Stimulated activated memory B cell treated with anti-CD40 and anti-IgM and Interleukin-4, amounts not matched to agents 10 μg/mL and 1 μg/mL and 100 μg/mL, for 72 hours (primary cell): ENCODE data around the gene ZNF277.

ENCODE experiments used
- ATAC-seq: fragments of 150-1000 bp; cut with Tn5 transposase; 2 replicates; pipeline ENCODE4 v1.10.0; 2021
- H3K27ac Mint-ChIP-seq: one replicate; pipeline ENCODE4 v1.8.0; 2022; ENCODE audit warnings: mild to moderate bottlenecking, mixed read lengths
- H3K27me3 Mint-ChIP-seq: one replicate; pipeline ENCODE4 v1.8.0; 2022; ENCODE audit warnings: mixed read lengths
- H3K36me3 Mint-ChIP-seq: one replicate; pipeline ENCODE4 v1.8.0; 2022; ENCODE audit warnings: mixed read lengths
- H3K4me1 Mint-ChIP-seq: one replicate; pipeline ENCODE4 v1.8.0; 2022; ENCODE audit warnings: mixed read lengths
- H3K4me3 Mint-ChIP-seq: one replicate; pipeline ENCODE4 v1.8.0; 2022; ENCODE audit warnings: mild to moderate bottlenecking, moderate library complexity, mixed read lengths
- H3K9me3 Mint-ChIP-seq: one replicate; pipeline ENCODE4 v1.8.0; 2022; ENCODE audit warnings: mixed read lengths

The ZNF277 gene

DNA sequence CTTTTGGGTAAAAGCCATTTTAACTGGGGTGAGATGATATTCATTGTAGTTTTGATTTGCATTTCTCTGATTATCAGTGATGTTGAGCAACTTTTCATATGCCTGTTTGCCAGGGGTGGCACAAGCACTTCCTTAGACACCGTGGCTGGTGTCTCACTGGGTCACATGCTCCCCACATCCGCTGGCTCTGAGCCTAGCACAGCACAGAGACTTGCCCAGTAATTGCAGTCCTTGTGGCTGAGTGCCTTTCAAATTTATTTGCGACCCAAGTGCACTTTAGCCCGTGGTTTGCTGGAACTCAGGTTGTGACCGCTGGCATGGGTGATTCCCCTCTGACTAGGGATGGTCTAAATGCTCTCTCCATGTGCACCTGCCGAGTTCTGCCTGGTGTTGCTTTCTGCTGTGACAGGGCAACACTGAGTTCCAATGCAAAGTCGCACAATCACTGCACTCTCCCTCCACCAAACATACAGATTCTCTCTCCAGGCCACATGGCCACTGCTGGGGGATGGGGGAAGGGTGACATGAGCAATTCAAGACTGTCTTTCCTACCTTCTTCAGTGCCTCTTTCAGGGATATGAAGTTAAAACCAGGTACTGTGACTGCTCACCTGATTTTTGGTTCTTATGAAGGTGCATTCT is 66.5 kb downstream of the ZNF277 start:
- Mint-ChIP-seq H3K27me3 (no peaks in the 10 kb centered on the region), H3K4me3 (no peak overlapping the region), H3K27ac (no peak overlapping the region), H3K4me1 (peaks cover 21% of the 10 kb centered on the region), H3K36me3 (peaks cover 14% of the 10 kb centered on the region), H3K9me3 (peaks cover 5% of the 10 kb centered on the region)
- ATAC-seq, result no peak

DNA sequence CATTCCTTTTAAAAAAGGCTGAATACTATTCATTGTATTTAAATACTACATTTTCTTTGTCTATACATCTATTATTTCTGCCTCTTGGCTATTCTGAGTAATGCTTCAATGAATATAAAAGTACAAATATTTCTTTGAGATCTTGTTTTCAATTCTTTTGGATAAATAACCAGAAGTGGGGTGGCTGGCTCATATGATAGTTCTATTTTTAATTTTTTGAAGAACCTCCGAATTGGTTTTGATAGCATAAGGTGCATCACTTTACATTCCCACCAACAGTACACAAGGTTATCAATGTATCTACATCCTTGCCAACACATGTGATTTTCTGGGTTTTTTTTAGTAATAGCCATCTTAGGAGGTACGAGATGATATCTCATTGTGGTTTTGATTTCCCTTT is 72.5 kb downstream of the ZNF277 start:
- H3K27ac Mint-ChIP-seq, result no peak overlapping the region
- peaks cover 25% of the 10 kb centered on the region for H3K4me1 Mint-ChIP-seq
- H3K9me3 Mint-ChIP-seq, result peaks cover 2% of the 10 kb centered on the region
- no peak for ATAC-seq
- H3K4me3 Mint-ChIP-seq, result no peak overlapping the region
- H3K27me3 Mint-ChIP-seq, result no peaks in the 10 kb centered on the region
- H3K36me3 Mint-ChIP-seq, result no peaks in the 10 kb centered on the region

DNA sequence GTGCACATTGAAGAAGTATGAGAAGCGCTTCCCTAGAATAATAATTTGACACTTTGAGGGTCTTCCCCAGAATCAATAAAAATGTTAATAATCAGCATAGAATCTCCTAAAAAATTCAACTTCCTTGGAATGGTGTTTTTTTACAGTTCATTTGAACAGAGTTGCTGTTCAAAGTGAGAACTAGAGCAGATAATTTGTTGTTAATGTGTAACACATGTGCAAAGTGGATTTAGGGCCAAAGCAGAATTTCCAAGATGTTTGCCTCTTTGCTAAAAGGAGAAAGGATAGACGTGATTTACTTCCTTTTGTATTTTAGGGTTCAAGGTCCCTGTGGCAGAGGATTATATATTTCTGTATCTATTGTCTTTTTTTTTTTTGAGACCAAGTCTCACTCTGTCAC is 73.8 kb downstream of the ZNF277 start:
- Mint-ChIP-seq H3K4me3 (no peak overlapping the region), H3K4me1 (peaks cover 25% of the 10 kb centered on the region), H3K9me3 (peaks cover 2% of the 10 kb centered on the region), H3K27ac (no peak overlapping the region), H3K36me3 (no peaks in the 10 kb centered on the region), H3K27me3 (no peaks in the 10 kb centered on the region)
- no peak for ATAC-seq

DNA sequence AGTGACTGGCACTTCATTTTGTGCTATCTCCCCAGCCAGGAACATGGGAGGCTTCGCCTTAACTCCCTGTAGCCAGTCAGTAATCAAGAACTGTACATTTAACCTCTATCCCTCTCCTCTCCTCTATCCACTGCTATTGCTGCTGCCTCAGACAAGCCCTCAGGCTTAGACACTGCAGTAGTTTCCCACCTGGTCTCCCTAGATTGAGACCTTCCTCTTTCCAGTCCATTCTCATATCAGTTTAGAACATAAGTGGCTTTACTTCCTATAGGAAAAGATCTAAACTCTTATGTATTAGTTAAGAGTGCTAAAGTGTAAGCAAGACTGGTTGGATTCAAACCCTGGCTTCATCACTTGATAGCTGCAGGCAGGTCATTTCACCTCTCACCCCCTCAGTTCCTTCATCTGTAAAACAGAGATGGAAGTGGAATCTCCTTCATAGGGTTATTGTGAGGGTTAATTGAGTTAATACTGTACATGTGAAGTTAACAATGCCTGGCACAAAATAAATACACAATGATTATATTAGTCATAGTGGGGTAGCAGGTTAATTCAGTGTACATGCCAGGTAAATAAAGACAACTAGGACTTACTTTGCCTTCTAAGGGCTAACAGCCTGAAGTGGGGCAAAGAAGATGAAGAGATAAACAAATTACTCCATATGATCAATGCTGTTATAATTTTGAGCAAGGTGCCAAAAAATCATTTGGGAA is 76.1 kb downstream of the ZNF277 start:
- H3K4me3 Mint-ChIP-seq, result no peak overlapping the region
- H3K9me3 Mint-ChIP-seq, result peaks cover 2% of the 10 kb centered on the region
- no peaks in the 10 kb centered on the region for H3K27me3 Mint-ChIP-seq
- H3K4me1 Mint-ChIP-seq, result peaks cover 37% of the 10 kb centered on the region
- peaks cover 6% of the 10 kb centered on the region for H3K36me3 Mint-ChIP-seq
- H3K27ac Mint-ChIP-seq, result no peak overlapping the region
- ATAC-seq, result no peak

DNA sequence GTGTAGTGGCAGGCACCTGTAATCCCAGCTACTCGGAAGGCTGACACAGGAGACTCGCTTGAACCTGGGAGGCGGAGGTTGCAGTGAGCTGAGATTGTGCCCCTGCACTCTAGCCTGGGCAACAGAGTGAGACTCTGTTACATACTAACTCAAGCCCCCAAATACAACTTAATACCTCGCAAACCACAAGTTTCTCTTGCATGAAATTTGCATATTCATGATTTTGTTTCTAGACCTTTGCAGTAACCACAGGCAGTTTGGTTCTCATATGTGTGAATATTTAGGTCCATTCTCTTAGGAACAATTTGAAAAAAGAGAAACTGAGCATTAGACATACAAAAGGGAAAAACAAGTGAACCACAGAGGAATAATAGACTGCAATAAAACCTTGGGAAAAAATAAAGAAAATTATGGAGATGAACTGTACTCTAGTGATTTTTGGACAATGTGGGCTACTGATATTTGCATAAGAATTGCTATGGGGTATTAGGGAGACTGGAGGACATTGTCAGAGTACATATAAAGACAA is 77.0 kb downstream of the ZNF277 start:
- Mint-ChIP-seq H3K9me3 (peaks cover 2% of the 10 kb centered on the region), H3K27ac (no peak overlapping the region)

DNA sequence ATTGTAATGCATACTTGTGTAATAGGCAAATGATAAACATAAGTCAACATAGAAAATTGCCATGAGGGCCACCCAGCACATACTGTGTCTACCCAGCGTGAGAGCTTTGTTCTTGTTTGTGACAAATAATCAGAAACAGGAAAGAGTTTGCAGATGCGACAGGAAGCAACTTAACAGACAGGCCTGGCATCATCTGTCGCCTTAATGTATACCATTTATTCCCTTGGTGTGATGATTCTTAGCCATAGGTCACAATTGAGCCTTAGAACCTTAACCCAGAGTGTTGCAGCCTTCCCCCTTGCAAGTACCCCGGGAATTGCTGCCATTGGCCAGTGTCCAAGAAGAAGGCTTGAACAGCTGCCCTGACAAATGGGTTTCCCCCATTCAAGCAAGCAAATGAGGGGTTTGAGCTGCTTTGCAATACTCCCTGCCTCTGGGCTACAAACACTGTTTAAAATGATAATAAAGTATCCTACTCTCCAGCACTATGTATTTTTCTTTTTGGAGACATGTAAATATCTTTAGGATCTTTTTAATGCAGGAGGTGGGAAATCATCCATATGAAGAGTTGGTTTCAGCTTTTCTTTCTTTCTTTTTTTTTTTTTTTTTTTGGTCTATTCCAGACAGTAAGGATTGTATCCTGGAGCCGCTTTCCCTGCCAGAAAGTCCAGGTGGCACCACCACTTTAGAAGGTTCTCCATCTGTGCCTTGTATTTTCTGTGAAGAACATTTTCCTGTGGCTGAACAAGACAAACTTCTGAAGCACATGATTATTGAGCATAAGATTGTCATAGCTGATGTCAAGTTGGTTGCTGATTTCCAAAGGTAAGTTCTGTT is 80.0 kb downstream of the ZNF277 start:
- Mint-ChIP-seq H3K4me1 (peaks cover 31% of the 10 kb centered on the region), H3K4me3 (no peak overlapping the region), H3K27me3 (no peaks in the 10 kb centered on the region), H3K9me3 (no peaks in the 10 kb centered on the region), H3K27ac (no peak overlapping the region), H3K36me3 (peaks cover 20% of the 10 kb centered on the region)
- no peak for ATAC-seq

More for the DNA sequence above, 77.0 kb downstream of the ZNF277 start:
- no peak for ATAC-seq
- H3K4me1 Mint-ChIP-seq, result peaks cover 31% of the 10 kb centered on the region
- no peak overlapping the region for H3K4me3 Mint-ChIP-seq
- H3K36me3 Mint-ChIP-seq, result peaks cover 11% of the 10 kb centered on the region
- no peaks in the 10 kb centered on the region for H3K27me3 Mint-ChIP-seq

DNA sequence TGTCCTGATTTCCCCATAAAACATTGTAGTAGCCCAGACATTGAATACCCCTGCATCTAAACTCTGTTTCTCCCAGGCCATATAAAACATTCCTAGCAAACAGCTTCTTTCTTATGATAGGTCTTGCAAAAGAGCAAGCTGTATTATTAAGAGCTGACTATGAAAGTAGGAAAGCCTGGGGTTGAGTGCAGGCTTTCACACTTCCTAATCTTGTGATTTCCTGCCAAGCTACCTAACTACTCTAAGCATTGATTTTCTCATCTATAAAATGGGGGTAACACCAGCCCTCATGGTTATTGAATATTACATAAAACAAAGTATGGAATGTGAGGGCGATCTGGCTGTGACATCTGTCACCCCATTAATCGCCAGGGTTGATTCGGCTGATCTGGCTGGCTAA is 81.8 kb downstream of the ZNF277 start:
- Mint-ChIP-seq H3K4me3 (no peak overlapping the region), H3K9me3 (no peaks in the 10 kb centered on the region), H3K27ac (no peak overlapping the region), H3K36me3 (peaks cover 35% of the 10 kb centered on the region), H3K27me3 (no peaks in the 10 kb centered on the region), H3K4me1 (peaks cover 18% of the 10 kb centered on the region)
- no peak for ATAC-seq

DNA sequence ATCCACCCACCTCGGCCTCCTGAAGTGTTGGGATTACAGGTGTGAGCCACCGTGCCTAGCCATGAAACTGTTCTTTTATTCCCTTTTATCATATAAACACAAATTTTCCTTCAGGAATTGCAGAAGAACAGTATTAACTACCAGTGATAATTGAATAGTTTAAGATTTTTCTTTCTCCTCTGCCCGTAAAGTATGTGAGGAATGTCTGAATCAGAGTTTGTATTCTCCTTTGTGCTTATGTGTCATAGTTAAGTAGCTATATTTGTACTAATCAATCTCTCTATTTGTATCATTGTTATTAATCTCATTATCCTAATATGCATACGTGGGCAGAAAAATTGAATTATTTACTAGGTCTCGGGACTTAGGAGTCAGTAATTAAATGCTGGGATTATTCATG is 83.6 kb downstream of the ZNF277 start:
- peaks cover 12% of the 10 kb centered on the region for H3K4me1 Mint-ChIP-seq
- no peaks in the 10 kb centered on the region for H3K9me3 Mint-ChIP-seq
- H3K27ac Mint-ChIP-seq, result no peak overlapping the region
- no peak overlapping the region for H3K4me3 Mint-ChIP-seq
- no peaks in the 10 kb centered on the region for H3K27me3 Mint-ChIP-seq
- ATAC-seq, result no peak
- H3K36me3 Mint-ChIP-seq, result peaks cover 42% of the 10 kb centered on the region

DNA sequence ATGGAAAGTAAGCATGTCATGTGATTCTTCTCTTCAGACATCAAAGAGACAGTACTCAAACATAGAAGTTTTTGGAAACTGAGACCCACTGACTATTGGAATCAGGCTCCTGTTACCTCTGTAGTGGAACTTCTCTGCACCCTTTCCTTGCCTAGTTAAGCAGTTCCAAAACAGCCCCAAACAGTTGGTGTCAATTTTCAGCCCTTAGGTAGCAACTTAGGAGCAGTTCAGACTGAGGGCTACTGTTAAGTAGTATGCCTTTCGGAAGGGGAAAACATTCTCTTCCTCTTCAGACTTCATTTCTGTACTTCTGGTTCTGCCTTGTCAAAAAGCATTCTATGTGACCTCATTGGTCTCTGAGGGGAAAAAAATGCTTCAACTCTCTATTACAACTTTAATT is 85.7 kb downstream of the ZNF277 start:
- no peak for ATAC-seq
- Mint-ChIP-seq H3K27ac (no peak overlapping the region), H3K36me3 (peaks cover 39% of the 10 kb centered on the region), H3K4me1 (no peaks in the 10 kb centered on the region), H3K4me3 (no peak overlapping the region), H3K9me3 (no peaks in the 10 kb centered on the region), H3K27me3 (no peaks in the 10 kb centered on the region)

DNA sequence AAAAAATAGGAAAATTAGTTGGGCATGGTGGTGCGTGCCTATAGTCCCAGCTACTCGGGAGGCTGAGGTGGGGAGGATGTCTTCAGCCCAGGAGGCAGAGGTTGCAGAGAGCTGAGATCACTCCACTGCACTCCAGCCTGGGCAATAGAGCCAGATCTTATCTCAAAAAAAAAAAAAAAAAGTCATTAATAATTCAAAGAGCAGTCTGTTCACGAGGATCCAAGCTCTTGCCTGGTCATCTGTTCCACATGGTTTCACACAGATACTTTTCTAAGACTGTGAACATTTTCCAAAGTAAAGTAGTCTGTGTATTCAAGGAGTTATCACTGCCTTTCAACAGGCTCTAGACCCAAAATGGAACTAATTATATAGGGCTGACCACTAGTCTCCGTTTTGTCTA is 86.9 kb downstream of the ZNF277 start:
- no peak for ATAC-seq
- Mint-ChIP-seq H3K27ac (no peak overlapping the region), H3K9me3 (no peaks in the 10 kb centered on the region), H3K36me3 (peaks cover 46% of the 10 kb centered on the region), H3K4me3 (no peak overlapping the region), H3K4me1 (no peaks in the 10 kb centered on the region), H3K27me3 (no peaks in the 10 kb centered on the region)

DNA sequence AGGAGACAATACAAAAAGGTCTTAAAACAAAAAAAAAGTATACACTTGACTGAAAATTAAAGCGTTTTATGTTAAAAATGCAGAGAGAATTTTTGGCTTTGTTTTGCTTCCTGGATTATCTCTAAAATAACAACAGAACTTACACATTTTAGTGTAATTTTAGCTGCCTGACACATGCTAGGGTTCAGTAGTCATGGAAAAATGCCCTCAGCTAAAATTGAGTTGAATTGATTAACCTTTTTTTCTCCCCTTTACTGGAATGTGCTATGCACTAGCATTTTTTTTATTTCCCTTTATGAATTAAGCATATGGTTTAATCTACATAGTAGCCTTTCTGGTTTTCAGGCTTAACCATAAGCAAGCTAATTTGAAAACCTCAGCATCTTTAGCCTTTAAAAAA is 89.9 kb downstream of the ZNF277 start:
- no peak overlapping the region for H3K27ac Mint-ChIP-seq
- H3K36me3 Mint-ChIP-seq, result peaks cover 59% of the 10 kb centered on the region
- ATAC-seq, result no peak
- H3K4me1 Mint-ChIP-seq, result peaks cover under 1% of the 10 kb centered on the region
- no peaks in the 10 kb centered on the region for H3K27me3 Mint-ChIP-seq
- H3K9me3 Mint-ChIP-seq, result no peaks in the 10 kb centered on the region
- H3K4me3 Mint-ChIP-seq, result no peak overlapping the region

DNA sequence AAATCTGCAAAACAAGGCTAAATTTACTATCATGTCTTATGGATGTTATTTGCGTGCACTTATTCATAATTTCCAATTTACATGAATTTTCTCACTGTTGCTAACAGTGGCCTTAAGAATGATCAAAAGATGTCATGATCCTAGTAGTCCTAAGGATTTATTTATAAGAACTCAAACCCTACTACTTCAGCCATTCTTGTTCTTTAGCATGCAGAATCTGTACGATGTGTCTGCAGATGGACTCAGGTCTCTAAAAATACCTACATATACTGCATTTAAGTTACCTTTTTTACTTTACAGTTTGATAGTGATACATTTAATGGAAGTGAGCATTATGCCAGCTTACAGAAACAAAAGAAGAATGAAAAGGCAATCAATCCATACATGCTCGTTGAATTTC is 91.2 kb downstream of the ZNF277 start:
- Mint-ChIP-seq H3K4me1 (peaks cover 13% of the 10 kb centered on the region), H3K27ac (no peak overlapping the region), H3K9me3 (no peaks in the 10 kb centered on the region), H3K36me3 (peaks cover 62% of the 10 kb centered on the region), H3K27me3 (no peaks in the 10 kb centered on the region), H3K4me3 (no peak overlapping the region)
- ATAC-seq, result no peak

DNA sequence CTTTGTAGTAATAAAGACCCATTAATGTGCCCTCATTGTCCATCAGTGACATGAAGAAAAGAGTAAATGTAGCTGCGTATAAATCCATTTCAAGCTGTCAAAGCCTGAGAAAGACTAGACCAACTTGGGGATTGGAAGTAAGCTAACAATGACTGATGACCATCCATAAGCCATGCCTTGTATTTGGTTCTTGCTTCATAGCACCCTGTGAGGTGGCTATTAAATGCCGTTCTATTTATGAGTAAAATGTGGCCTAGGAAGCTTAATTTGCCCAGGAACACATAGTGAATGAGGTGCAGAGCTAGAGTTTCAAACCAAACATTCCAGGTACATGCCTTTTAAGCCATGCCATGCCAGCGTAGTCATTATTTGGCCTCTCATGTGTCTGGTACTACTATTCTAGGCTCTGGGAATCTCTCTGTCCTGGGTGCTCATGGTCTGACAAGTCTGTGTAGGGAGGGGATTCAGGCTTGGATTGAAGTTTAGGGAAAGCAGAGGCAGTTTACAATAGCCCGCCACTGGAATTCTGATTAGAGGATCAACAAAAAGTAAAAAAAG is 92.1 kb downstream of the ZNF277 start:
- Mint-ChIP-seq H3K36me3 (peaks cover 58% of the 10 kb centered on the region), H3K4me1 (peaks cover 14% of the 10 kb centered on the region), H3K27ac (no peak overlapping the region), H3K4me3 (no peak overlapping the region), H3K9me3 (no peaks in the 10 kb centered on the region), H3K27me3 (no peaks in the 10 kb centered on the region)
- no peak for ATAC-seq

DNA sequence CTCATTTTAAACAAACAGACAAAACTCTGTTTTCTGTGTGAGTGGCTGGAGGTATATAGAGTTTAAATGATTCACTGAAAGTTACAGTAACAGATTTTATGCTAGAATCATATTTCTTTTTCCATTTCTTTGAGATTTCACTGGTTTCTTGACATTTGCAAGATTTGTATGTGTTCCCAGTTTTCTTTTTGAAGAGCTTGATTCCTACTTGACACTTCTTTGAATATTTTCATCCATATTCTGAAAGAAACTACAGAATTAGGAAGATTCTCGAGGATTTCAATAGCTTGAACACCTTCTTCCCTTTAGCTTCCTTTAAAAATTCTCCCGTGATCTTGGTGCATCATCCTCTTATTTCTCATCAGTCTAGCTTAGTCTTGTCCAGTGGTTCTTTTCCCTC is 93.6 kb downstream of the ZNF277 start:
- Mint-ChIP-seq H3K36me3 (peaks cover 57% of the 10 kb centered on the region), H3K27ac (no peak overlapping the region), H3K9me3 (no peaks in the 10 kb centered on the region), H3K27me3 (no peaks in the 10 kb centered on the region), H3K4me1 (peaks cover 14% of the 10 kb centered on the region), H3K4me3 (no peak overlapping the region)
- ATAC-seq, result no peak

DNA sequence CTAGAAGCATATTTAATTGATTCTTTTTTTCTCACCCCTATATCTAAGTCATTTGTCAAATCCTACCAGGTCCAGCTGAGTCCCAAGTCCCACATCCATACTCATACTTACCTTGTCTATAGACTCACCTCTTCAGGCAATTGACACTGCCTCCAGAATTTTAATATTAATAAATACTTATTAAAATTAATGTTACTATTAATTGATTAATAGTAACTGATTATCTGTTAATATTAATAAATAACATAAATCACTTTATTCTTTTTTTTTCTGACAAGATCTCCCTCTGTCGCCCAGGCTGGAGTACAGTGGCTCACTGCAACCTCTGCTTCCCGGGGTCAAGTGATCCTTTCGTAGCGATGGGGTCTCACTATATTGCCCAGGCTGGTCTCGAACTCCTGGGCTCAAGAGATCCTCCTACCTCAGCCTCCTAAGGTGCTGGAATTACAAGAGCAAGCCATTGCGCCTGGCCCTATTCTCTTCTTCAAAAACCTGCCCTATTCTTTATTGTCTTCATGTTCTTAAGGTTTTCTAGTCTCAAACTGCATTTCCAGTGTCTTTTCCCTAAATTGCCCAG is 94.4 kb downstream of the ZNF277 start:
- no peak for ATAC-seq
- Mint-ChIP-seq H3K36me3 (peaks cover 62% of the 10 kb centered on the region), H3K27me3 (no peaks in the 10 kb centered on the region), H3K27ac (no peak overlapping the region), H3K4me1 (peaks cover 14% of the 10 kb centered on the region), H3K9me3 (no peaks in the 10 kb centered on the region), H3K4me3 (no peak overlapping the region)
